T1000 (cell line): ENCODE data around the gene EMC9.
"Not testable (repeated sequence)": the region's sequence is repeated elsewhere in the genome, so short reads cannot be mapped to it uniquely, and the experiment has no call there.

Experiments
- DNase-seq: peaks from one replicate; lab custom pipeline; 2025; ENCODE audit warnings: mixed read lengths; lab: John Stamatoyannopoulos, UW

EMC9 gene

GRCh38 chr14:24108336-24108874, 33.0 kb downstream of the EMC9 start:
- DNase-seq: no peak

- DNase-seq: no peak
Measured at GRCh38 chr14:24106672-24107271, 34.6 kb downstream of the EMC9 start.

GRCh38 chr14:24105609-24106239, 35.7 kb downstream of the EMC9 start:
- not testable (repeated sequence) for DNase-seq

- no peak for DNase-seq
Measured at GRCh38 chr14:24103451-24103850, 37.9 kb downstream of the EMC9 start.

- DNase-seq: no peak
Measured at GRCh38 chr14:24102357-24103048, 38.9 kb downstream of the EMC9 start.

GRCh38 chr14:24100982-24101494, 40.4 kb downstream of the EMC9 start:
- DNase-seq: no peak

- no peak for DNase-seq
Measured at GRCh38 chr14:24100197-24100981, 41.0 kb downstream of the EMC9 start.

- DNase-seq: no peak
Measured at GRCh38 chr14:24098927-24099813, 42.2 kb downstream of the EMC9 start.

- DNase-seq: no peak
Measured at GRCh38 chr14:24098229-24098926, 43.0 kb downstream of the EMC9 start.

- DNase-seq: no peak
Measured at GRCh38 chr14:24096545-24097181, 44.7 kb downstream of the EMC9 start.

GRCh38 chr14:24095271-24096068, 45.9 kb downstream of the EMC9 start:
- no peak for DNase-seq

GRCh38 chr14:24094841-24095270, 46.5 kb downstream of the EMC9 start:
- no peak for DNase-seq

- peak; percentile 79 for DNase-seq
Measured at GRCh38 chr14:24093901-24094840, 47.2 kb downstream of the EMC9 start, which contains the start of gene PCK2. Gene PCK2, plus strand, starts transcription at chr14:24094311. Its CDS starts 95 bp downstream, at chr14:24094406.

GRCh38 chr14:24093207-24093900, 48.0 kb downstream of the EMC9 start:
- DNase-seq: no peak

GRCh38 chr14:24092505-24093206, 48.7 kb downstream of the EMC9 start:
- DNase-seq: no peak

GRCh38 chr14:24092110-24092504, 49.3 kb downstream of the EMC9 start:
- DNase-seq: no peak
